OCI-LY7 (cell line): ENCODE results near the gene ID1.

Experiments
- EZH2phosphoT487 ChIP-seq: fragments of 200-600 bp; sonication (generic); IDR thresholded peaks from 2 replicates; pipeline ENCODE4 v1.6.1; 2018; ENCODE audit warnings: low read depth, borderline replicate concordance, mild to moderate bottlenecking, mixed run types, antibody characterized with exemption, low read length, moderate library complexity, mixed read lengths
- TF ChIP-seq, protein P1 (sequence below): fragments of 200-600 bp; sonication (generic); conservative IDR thresholded peaks from 2 replicates; pipeline ENCODE4 v1.5.1; 2014; ENCODE audit warnings: mild to moderate bottlenecking, antibody characterized with exemption, low read length, moderate library complexity, mixed read lengths

DNA sequence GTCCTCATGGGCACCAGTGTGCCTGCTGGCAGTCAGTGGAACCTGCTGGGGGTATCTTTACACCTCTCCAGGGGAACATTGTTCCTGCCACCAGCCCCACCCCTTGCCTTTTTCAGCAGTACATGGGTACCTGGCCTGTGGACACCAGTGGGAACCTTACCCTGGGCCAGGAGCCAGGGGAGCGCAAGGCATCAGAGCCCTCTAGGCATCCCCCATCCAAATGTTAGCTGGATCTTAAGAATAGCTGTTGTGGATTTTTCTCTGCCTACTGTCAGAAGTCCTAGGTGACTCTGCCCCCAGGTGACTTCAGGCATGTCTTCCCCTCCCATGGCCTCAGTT is 38.8 kb upstream of the ID1 start:
- TF ChIP-seq, protein P1, sequence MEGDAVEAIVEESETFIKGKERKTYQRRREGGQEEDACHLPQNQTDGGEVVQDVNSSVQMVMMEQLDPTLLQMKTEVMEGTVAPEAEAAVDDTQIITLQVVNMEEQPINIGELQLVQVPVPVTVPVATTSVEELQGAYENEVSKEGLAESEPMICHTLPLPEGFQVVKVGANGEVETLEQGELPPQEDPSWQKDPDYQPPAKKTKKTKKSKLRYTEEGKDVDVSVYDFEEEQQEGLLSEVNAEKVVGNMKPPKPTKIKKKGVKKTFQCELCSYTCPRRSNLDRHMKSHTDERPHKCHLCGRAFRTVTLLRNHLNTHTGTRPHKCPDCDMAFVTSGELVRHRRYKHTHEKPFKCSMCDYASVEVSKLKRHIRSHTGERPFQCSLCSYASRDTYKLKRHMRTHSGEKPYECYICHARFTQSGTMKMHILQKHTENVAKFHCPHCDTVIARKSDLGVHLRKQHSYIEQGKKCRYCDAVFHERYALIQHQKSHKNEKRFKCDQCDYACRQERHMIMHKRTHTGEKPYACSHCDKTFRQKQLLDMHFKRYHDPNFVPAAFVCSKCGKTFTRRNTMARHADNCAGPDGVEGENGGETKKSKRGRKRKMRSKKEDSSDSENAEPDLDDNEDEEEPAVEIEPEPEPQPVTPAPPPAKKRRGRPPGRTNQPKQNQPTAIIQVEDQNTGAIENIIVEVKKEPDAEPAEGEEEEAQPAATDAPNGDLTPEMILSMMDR = no peak
- TF ChIP-seq EZH2phosphoT487 = no peak
